Epithelial cell of esophagus (primary cell): ENCODE measurements around the gene CDH13.
A peak's percentile ranks its signal among the peaks of the same experiment; 100 is the strongest.

Source experiments
- DNase-seq: peaks from one replicate; pipeline ENCODE4 v3.0.0; 2010; ENCODE audit warnings: low read depth
- H3K4me3 ChIP-seq: 2 replicates; pipeline ENCODE4 v1.5.1; 2011; ENCODE audit warnings: mild to moderate bottlenecking, low read length, control low read depth
- TF ChIP-seq, protein P1 (sequence below): IDR thresholded peaks from 2 replicates; pipeline ENCODE4 v1.5.1; 2011; ENCODE audit warnings: low read depth, mild to moderate bottlenecking, low read length, control low read depth, inconsistent platforms; ENCODE audit not compliant: insufficient read depth; ENCODE audit errors: missing control alignments

CDH13 gene

DNA sequence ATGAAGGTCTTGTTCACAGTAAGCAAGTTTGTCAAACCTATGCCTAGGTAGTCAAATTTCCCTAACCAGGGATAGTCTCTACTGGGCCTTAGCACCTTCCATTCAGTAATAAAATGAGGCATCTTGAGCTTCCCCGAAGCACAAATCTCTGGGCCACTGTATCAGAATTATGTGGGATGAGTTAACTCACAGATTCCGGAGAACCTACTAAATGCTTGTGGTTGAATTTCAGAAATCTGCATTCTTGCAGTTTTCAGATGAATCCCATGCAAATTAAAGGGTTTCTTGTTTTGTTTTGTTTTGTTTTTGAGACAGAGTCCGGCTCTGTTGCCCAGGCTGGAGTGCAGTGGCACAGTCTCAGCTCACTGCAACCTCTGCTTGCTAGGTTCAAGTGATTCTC is 702.2 kb downstream of the CDH13 start:
- no peak for DNase-seq
- H3K4me3 ChIP-seq, result no peak overlapping the region
- TF ChIP-seq, protein P1, sequence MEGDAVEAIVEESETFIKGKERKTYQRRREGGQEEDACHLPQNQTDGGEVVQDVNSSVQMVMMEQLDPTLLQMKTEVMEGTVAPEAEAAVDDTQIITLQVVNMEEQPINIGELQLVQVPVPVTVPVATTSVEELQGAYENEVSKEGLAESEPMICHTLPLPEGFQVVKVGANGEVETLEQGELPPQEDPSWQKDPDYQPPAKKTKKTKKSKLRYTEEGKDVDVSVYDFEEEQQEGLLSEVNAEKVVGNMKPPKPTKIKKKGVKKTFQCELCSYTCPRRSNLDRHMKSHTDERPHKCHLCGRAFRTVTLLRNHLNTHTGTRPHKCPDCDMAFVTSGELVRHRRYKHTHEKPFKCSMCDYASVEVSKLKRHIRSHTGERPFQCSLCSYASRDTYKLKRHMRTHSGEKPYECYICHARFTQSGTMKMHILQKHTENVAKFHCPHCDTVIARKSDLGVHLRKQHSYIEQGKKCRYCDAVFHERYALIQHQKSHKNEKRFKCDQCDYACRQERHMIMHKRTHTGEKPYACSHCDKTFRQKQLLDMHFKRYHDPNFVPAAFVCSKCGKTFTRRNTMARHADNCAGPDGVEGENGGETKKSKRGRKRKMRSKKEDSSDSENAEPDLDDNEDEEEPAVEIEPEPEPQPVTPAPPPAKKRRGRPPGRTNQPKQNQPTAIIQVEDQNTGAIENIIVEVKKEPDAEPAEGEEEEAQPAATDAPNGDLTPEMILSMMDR, result no peak

DNA sequence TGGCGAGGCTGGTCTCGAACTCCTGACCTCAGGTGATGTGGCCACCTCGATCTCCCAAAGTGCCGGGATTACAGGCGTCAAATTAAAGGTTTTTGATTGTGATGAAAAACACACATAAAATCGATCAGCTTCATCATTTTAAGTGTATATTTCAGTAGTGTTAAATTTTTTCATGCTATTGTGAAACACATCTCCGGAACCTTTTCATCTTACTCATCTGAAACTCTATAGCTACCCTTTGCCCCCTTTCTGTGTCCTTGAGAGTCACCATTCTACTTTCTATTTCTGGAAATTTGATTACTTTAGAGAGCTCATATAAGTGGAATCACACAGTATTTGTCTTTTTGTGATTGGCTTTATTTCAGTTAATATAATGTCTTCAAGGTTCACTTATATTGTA is 702.7 kb downstream of the CDH13 start:
- no peak for DNase-seq
- TF ChIP-seq, protein P1, result no peak

DNA sequence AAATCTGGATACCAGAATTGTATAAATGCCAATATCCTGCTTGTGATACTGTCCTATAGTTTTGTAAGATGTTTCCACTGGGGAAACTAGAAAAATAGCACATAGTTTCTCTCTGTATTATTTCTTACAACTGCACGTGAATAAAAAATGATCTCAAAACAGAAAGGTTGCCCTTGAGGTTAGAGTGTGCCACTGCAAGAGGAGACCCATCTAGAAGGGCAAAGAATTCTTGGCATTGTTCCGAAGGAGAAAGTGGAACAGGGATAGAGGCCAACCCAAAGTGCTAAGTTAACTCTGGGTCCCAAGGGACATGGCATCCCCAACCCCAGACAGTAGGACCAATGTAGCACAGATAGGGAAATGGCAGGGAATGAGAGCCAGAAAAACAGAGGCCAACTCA is 703.5 kb downstream of the CDH13 start:
- H3K4me3 ChIP-seq, result no peak overlapping the region
- no peak for DNase-seq
- TF ChIP-seq, protein P1, result no peak

More for the DNA sequence above, 702.7 kb downstream of the CDH13 start:
- no peak overlapping the region for H3K4me3 ChIP-seq

DNA sequence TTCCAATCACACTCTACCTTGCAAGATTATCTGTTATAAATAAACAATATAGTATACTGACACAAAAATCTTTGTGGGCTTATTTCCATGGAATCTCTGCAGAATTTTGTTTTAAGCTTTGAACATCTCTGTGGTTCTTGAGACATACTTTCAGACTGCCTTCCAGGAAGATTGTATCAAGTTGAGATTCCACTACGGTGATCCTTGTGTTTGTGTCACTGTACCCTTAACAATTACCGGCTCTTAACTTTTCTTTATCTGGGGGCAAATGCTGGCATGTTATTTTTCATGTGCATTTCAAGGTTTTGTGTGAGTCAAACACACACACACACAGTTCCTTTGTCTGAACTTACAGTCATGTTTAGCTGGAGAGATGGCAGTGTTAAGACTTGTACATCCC is 708.3 kb downstream of the CDH13 start:
- H3K4me3 ChIP-seq, result no peak overlapping the region
- TF ChIP-seq, protein P1, result no peak
- no peak for DNase-seq

DNA sequence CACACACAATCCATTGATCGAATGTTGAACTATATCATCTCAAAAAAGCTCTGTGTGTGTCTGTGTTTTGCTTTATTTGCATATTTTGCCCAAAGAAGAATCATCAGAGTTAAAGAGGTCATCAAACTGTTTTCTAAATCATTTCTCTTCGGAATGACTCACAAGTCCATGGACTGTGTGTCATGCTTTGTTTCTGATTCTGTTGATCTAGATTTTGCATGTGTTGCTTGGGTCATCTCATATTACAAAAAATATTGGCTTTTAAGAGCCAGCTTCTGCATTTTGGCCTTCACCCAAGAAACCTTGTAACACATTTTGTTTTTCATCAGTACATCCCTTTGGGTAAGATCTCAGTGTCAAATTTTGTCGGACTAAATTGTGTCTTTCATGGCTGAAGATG is 709.8 kb downstream of the CDH13 start:
- DNase-seq, result peak; percentile 70
- no peak overlapping the region for H3K4me3 ChIP-seq
- TF ChIP-seq, protein P1, result no peak

DNA sequence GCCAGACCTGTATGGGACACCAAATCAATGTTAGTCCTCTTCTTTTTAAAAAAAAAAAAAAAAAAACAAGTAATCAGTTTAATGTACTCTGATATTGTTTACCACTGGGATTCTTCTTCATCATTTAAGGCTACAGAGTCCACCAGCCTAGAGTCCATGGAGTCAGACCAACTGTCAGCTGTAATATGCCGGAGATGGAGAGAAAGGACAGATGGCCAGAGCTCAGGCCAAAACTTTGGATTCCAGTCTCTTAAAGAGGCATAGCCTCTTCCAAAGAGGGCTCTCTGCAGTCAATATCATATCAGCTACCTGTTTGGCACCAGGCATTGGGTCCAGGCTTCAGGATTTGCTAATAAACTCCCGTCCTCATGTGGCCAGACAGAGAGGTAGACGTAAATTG is 711.4 kb downstream of the CDH13 start:
- H3K4me3 ChIP-seq, result no peak overlapping the region
- TF ChIP-seq, protein P1, result no peak
- no peak for DNase-seq

DNA sequence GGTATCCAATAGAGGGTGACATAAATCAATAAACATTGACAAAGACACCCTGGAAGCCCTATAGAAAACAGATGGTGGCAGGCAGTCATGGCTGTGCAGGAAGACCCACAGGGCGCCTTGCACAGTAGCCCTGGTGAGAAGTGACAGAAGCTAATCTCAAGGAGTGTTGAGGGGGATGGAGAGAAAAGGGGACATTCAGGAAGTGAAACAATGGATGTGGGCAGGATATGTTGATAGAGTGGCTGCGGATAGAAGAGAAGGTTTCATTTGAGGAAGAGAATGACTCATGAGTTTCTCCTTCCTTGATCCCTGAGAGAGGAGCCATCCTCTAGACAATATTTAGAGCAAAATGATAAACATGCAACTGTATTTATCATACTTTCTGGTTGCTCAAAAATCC is 712.2 kb downstream of the CDH13 start:
- peak; percentile 39 for DNase-seq
- TF ChIP-seq, protein P1, result no peak

More for the DNA sequence above, 712.2 kb downstream of the CDH13 start:
- H3K4me3 ChIP-seq, result no peak overlapping the region
